OCI-LY7 (cell line): ENCODE results near the gene HDAC9.

Source experiments
- EZH2phosphoT487 ChIP-seq: fragments of 200-600 bp; sonication (generic); IDR thresholded peaks from 2 replicates; pipeline ENCODE4 v1.6.1; 2018; ENCODE audit warnings: low read depth, borderline replicate concordance, mild to moderate bottlenecking, mixed run types, antibody characterized with exemption, low read length, moderate library complexity, mixed read lengths
- TF ChIP-seq, protein P1 (sequence below): fragments of 200-600 bp; sonication (generic); conservative IDR thresholded peaks from 2 replicates; pipeline ENCODE4 v1.5.1; 2014; ENCODE audit warnings: mild to moderate bottlenecking, antibody characterized with exemption, low read length, moderate library complexity, mixed read lengths

DNA sequence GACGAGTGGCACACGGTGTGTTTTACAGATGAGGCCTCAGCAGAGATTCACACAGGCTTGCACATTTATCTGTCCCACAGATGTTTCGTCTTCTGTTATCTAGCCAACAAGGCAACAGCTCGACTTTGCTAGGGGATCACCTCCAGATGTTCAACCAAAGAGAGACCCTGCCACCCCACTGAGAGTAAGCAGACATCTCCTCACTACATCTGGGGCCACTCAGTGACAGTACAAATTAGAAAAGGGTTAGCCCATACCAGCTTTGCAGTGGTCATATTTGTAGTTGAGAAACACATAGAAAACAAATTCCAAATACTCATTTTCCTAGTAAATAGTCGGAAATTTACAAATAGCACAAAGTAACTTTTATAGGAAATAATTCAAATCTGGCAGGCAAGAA is 164.2 kb downstream of the HDAC9 start:
- no peak for TF ChIP-seq EZH2phosphoT487
- TF ChIP-seq, protein P1, sequence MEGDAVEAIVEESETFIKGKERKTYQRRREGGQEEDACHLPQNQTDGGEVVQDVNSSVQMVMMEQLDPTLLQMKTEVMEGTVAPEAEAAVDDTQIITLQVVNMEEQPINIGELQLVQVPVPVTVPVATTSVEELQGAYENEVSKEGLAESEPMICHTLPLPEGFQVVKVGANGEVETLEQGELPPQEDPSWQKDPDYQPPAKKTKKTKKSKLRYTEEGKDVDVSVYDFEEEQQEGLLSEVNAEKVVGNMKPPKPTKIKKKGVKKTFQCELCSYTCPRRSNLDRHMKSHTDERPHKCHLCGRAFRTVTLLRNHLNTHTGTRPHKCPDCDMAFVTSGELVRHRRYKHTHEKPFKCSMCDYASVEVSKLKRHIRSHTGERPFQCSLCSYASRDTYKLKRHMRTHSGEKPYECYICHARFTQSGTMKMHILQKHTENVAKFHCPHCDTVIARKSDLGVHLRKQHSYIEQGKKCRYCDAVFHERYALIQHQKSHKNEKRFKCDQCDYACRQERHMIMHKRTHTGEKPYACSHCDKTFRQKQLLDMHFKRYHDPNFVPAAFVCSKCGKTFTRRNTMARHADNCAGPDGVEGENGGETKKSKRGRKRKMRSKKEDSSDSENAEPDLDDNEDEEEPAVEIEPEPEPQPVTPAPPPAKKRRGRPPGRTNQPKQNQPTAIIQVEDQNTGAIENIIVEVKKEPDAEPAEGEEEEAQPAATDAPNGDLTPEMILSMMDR = no peak
